CD4-positive, alpha-beta T cell treated with Interleukin-4 for 4 hours (primary cell): ENCODE data around the gene CDKN2B-AS1.

Source experiments
- DNase-seq: peaks from one replicate; pipeline ENCODE4 v3.0.0-alpha.2; 2020

Gene CDKN2B-AS1

DNA sequence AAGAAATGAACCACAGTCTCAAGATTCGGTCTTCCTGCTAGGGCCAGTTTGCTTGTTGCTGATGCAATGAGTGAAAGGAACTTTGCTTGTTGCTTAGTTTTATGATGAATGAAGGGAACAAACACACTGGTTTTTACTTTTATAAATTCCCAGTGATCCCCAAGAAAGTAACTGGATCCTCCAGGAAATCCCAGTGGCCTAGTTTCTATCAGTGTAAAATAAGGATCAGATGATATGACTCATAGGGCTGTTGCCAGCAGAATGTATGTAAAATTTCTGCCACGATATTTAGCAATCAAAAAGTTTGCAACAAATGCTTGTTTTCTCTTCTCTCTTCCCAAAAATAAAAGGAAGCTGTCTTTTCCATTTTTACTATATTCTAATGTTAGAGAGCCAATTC is 174.7 kb downstream of the CDKN2B-AS1 start:
- DNase-seq, result no peak

GRCh38 chr9:22169727-22170503 is 175.3 kb downstream of the CDKN2B-AS1 start:
- no peak for DNase-seq
